C1 segment of cervical spinal cord (tissue), 14 donors: ENCODE results near the gene ZNF688.

Source experiments
- DNase-seq, 14 donors: peaks; one replicate each; lab custom pipeline; 2025; lab: John Stamatoyannopoulos, UW

ZNF688 gene

DNA sequence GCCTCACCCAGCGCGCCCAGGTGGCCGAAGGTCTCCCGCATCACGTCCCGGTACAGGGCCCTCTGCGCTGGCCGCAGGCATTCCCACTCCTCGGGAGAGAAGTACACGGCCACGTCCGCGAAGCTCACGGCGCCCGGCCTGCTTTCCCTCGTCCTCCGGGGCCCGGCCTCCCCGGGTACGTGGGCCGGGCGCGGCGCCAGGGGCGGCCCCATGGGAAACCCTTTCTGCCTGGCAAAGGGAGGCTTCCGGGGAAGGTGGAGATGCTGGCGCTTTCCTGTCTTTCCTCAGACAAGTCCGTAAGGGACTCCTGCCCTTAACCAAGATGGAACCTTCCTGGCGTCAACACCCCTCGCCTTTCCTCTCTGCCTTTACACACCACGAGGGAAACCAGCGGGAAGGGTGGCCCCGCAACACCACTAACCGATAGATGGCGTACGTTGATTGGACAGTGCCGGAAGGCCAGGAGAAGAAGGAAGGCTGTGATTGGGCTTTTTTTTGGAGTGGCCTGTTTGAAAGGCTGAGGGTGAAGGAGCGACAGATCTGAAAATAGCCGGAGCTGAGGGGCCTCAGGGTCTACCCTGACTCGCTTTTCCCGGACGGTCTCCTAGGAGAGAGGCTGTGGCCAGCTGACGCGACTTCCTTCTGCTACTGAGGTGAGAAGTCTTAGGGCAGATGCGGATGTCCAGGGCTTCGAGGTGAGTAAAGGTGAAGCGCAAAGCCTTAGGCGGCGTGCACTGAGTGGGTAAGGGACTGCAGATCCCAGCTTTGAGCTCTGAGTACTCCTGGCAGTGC lies 14.1 kb upstream of the ZNF688 start, which contains the start of gene ZNF785:
Gene ZNF785, minus strand, starts transcription at position 298 of the 792 bp plus-strand sequence. Its CDS starts 86 bp downstream, at position 212.
- DNase-seq: peak; percentile 63 to 99 (median 94)

GRCh38 chr16:30585022-30585399 lies 13.5 kb upstream of the ZNF688 start:
- peak in 2 of 14 donors; percentile 40 to 58 for DNase-seq

- no peak for DNase-seq
These were observed 11.3 kb upstream of the ZNF688 start for GRCh38 chr16:30582611-30583340.

DNA sequence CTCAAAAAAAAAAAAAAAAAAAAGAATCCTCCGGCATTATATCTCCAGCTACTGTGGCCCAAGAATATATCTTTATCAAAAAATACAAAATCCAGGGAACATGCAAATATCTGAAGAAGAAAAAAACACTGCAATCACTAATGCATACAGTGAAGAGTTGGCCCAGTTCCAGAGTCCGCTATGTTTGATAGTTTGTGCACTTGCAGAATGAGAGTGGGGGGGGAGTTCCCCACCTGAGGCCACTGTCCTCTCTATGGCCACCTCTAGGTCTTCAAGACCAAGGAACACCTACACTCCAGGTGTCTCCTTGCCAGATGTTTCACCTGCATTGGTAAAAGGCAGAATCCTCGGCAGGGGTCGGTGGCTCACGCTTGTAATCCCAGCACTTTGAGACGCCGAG lies 9.9 kb upstream of the ZNF688 start:
- DNase-seq: no peak

GRCh38 chr16:30574678-30575077 lies 3.2 kb upstream of the ZNF688 start:
- DNase-seq: no peak

- peak in 7 of 14 donors; percentile 45 to 62 (median 58) for DNase-seq
These were observed 674 bp downstream of the ZNF688 start for GRCh38 chr16:30570636-30571444.

DNA sequence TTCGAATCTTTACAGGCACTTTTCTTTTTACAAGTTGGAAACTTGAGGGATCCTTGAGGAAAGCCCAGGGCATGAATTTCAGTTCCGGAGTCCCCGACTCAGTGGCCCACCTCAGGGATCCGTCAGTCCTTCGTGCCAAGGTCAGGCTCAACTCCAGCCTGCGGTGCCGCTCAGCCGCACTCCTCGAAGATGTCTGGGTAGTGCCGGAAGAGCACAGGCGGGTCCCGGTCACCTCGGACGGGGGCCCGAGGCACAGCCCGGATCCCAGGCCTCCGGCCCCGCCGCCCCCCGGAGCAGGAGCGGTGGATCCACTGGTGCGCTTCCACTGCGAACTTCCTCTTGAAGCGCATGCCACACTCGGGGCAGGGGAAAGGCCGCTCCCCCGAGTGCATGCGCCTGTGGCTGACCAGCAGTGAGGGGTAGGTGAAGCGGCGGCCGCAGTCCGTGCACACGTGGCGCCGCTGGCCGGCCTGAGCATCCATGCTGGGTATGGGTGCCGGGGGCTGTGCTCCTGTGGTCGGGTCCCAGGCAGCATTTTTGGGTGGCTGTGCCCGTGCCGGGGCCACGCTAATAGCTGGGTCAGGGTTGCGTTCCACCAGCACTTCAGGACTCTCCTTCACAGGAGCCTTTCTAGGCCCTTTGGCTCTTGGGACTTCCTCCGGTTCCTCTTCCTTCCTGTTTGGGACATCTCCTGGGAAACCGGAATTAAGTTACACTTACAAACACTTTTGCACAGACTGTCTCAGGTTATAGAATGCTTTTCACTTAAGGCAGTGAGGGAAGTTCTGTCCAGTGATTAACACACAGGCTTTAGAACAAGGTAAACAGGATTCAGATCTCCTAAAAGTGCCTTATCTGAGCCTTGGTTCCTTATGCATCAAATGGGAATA lies 1.5 kb downstream of the ZNF688 start:
- no peak for DNase-seq

- no peak for DNase-seq
These were observed 2.2 kb downstream of the ZNF688 start for GRCh38 chr16:30569281-30569680.

DNA sequence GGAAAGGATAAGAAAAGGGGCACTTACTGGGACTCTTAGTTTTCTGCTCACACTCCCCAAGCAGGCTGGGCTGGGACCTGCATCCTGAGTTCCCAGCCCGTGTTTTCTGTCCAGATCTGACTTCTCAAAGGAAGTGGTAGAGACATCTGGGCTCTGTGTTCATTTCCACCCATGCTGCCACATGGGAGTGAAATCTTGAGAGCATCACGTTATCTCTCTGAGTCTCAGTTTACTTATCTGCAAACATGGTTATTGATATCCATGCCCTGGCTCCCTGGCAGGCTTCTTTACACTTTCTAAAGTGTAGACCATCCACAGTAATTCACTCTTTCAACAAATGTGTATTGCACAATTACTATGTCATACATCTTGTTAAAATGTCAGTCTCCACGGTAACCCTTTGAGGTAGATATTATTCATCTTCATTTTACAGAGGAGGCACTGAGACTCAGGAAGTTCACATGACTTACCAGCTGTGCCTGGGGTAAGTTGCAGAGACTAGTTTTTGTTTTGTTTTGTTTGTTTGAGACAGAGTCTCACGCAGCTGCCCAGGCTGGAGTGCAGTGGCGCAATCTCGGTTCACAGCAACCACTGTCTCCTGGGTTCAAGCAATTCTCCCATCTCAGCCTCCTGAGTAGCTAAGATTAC lies 3.4 kb downstream of the ZNF688 start:
- DNase-seq: no peak

- no peak for DNase-seq
These were observed 4.1 kb downstream of the ZNF688 start for GRCh38 chr16:30567160-30567990.

GRCh38 chr16:30566531-30566930 lies 5.0 kb downstream of the ZNF688 start:
- DNase-seq: no peak

- DNase-seq: peak in 1 of 14 donors; percentile 24
These were observed 5.5 kb downstream of the ZNF688 start for GRCh38 chr16:30565984-30566383.

DNA sequence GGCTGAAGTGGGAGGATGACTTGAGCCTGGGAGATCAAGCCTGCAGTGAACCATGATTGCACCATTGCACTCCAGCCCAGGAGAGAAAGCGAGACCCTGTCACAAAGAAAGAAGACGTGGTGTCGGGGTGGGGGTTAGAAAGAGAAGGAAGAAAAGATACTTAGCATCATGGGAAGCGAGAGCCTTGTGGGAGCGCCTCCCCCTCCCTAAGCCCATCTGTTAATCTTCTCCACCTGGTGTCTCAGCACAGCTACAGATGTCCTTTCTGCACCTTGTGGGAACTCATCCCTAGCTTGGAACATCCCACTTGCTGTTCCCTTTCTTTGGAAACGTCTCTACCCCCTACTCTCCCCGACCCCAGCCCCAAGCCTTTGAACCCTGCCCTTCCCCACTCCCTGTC lies 6.0 kb downstream of the ZNF688 start:
- peak in 1 of 14 donors; percentile 26 for DNase-seq

GRCh38 chr16:30562021-30562420 lies 9.5 kb downstream of the ZNF688 start:
- DNase-seq: no peak

- peak in 6 of 14 donors; percentile 5 to 34 (median 14) for DNase-seq
These were observed 10.3 kb downstream of the ZNF688 start for GRCh38 chr16:30561089-30561816.

- DNase-seq: no peak
These were observed 11.8 kb downstream of the ZNF688 start for GRCh38 chr16:30559690-30560089.

DNA sequence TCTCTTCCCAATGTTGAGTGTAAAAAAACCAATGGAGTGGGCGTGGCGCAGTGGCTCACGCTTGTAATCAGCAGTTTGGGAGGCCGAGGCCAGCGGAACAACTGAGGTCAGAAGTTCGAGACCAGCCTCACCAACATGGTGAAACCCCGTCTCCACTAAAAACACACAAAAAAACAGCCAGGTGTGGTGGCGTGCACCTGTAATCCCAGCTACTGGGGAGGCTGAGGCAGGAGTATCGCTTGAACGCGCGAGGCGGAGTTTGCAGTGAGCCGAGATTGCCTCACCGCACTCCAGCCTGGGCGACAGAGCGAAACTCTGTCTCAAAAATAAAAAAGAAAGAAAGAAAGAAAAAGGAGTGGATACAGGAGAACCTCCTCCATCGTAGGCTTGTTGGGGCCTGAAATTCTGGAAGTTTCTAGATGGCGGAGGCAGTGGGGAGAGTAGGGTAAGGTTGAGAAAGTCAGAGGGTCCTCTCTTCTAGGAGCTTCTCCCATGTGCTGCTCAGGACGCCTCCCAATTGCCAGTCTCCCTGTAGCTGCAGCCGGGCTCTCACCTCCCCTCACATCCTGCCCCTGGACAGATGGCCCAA lies 12.6 kb downstream of the ZNF688 start:
- DNase-seq: no peak
